Activated CD4-positive, alpha-beta memory T cell treated with anti-CD3 and anti-CD28 coated beads for 36 hours (primary cell): Measurements from ENCODE around the gene ACKR3. TPM values are rescaled to one million over a fixed set of nuclear protein-coding genes. Genes with fewer than 3 reads are reported as not detected.

Source experiments
- CTCF ChIA-PET: fragments of 350-600 bp; sonication (Branson Sonifier 250); formaldehyde crosslinking; loops from one replicate; lab custom pipeline; 2021; ENCODE audit warnings: antibody characterized with exemption, inconsistent platforms; lab: Charles Lee
- POLR2A ChIA-PET: fragments of 350-600 bp; sonication (Branson Sonifier 250); formaldehyde crosslinking; loops from one replicate; lab custom pipeline; 2021; ENCODE audit warnings: antibody characterized with exemption; lab: Charles Lee
- DNase-seq: peaks from one replicate; pipeline ENCODE4 v3.0.0-alpha.2; 2020
- H3K27ac Mint-ChIP-seq: one replicate; pipeline ENCODE4 v1.8.0; 2021; ENCODE audit warnings: mixed read lengths
- H3K27me3 Mint-ChIP-seq: one replicate; pipeline ENCODE4 v1.8.0; 2021; ENCODE audit warnings: mixed read lengths
- H3K36me3 Mint-ChIP-seq: one replicate; pipeline ENCODE4 v1.8.0; 2021; ENCODE audit warnings: mixed read lengths
- H3K4me1 Mint-ChIP-seq: one replicate; pipeline ENCODE4 v1.8.0; 2021; ENCODE audit warnings: low read depth, mixed read lengths
- H3K4me3 Mint-ChIP-seq: one replicate; pipeline ENCODE4 v1.8.0; 2021; ENCODE audit warnings: mild to moderate bottlenecking, mixed read lengths
- H3K9me3 Mint-ChIP-seq: one replicate; pipeline ENCODE4 v1.8.0; 2021; ENCODE audit warnings: mixed read lengths
- intact Hi-C: fragments of 100-400 bp; cut with micrococcal nuclease; formaldehyde crosslinking; loops from one replicate; pipeline ENCODE4 v1.15.1; 2023
- total RNA-seq, 2 experiments: library from RNA; stranded (reverse); gene quantifications; one replicate each; pipeline ENCODE4 v1.2.3, GENCODE V29; 2021

Gene ACKR3
- total RNA-seq, 2 experiments from 2014 or later: 1.2 TPM

- intact Hi-C loops: loop anchor here (10.0 kb wide), 1 partner anchor 406 kb away; no protein-coding TSS in a partner anchor
- ChIA-PET POLR2A (no interaction called here), CTCF (interaction anchor here (0.8 to 2.3 kb wide), 5 partner anchors 9 to 526 kb away, joined by 3 to 10 read pairs (median 3); partner anchors contain the start of gene ACKR3)
- no peak overlapping the region for H3K4me3 Mint-ChIP-seq
- H3K9me3 Mint-ChIP-seq: peaks cover 8% of the 10 kb centered on the region
- H3K27me3 Mint-ChIP-seq: no peaks in the 10 kb centered on the region
- no peak for DNase-seq
- peaks cover 13% of the 10 kb centered on the region for H3K36me3 Mint-ChIP-seq
- peaks cover 47% of the 10 kb centered on the region for H3K4me1 Mint-ChIP-seq
- no peak overlapping the region for H3K27ac Mint-ChIP-seq
These were observed 10.3 kb upstream of the ACKR3 start for GRCh38 chr2:236558993-236559978.

DNA sequence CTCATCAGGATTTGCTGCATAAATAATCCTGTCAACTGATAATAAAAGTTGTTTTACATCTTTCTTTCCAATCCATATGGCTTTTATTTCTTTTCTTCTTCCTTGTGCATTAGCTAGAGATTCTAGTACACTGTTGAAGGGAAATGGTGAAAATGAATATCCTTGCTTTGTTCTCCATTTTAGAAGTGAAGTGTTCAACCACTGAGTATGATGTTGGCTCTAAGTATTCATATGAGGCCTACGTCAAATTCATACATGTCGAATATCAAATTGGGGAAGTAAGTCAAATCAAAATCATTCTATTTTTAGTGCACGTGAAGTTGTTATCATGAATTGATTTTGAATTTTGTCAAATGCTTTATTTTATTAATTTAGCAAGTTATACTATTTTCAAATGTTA lies 7.8 kb upstream of the ACKR3 start:
- DNase-seq: no peak
- Mint-ChIP-seq H3K4me1 (peaks cover 27% of the 10 kb centered on the region), H3K27me3 (no peaks in the 10 kb centered on the region), H3K4me3 (no peak overlapping the region), H3K36me3 (peaks cover 6% of the 10 kb centered on the region), H3K9me3 (no peaks in the 10 kb centered on the region), H3K27ac (no peak overlapping the region)
- ChIA-PET POLR2A (no interaction called here), CTCF (interaction anchor here (1.2 kb wide), 1 partner anchor 49 kb away, joined by 4 read pairs; no protein-coding TSS in a partner anchor)
- intact Hi-C loops: no loop called here

- no peak overlapping the region for H3K27ac Mint-ChIP-seq
- POLR2A ChIA-PET: no interaction called here
- H3K9me3 Mint-ChIP-seq: no peaks in the 10 kb centered on the region
- intact Hi-C loops: no loop called here
- H3K4me3 Mint-ChIP-seq: no peak overlapping the region
- H3K4me1 Mint-ChIP-seq: peaks cover 23% of the 10 kb centered on the region
- H3K36me3 Mint-ChIP-seq: peaks cover 6% of the 10 kb centered on the region
- no peak for DNase-seq
- no peaks in the 10 kb centered on the region for H3K27me3 Mint-ChIP-seq
- CTCF ChIA-PET: interaction anchor here (1.2 kb wide), 1 partner anchor 50 kb away, joined by 4 read pairs; no protein-coding TSS in a partner anchor
These were observed 7.2 kb upstream of the ACKR3 start for GRCh38 chr2:236562434-236562833.

- no peaks in the 10 kb centered on the region for H3K9me3 Mint-ChIP-seq
- no peaks in the 10 kb centered on the region for H3K27me3 Mint-ChIP-seq
- intact Hi-C loops: no loop called here
- H3K4me1 Mint-ChIP-seq: peaks cover 20% of the 10 kb centered on the region
- peaks cover 6% of the 10 kb centered on the region for H3K36me3 Mint-ChIP-seq
- no peak for DNase-seq
- H3K4me3 Mint-ChIP-seq: no peak overlapping the region
- ChIA-PET CTCF (no interaction called here), POLR2A (no interaction called here)
- H3K27ac Mint-ChIP-seq: no peak overlapping the region
These were observed 5.7 kb upstream of the ACKR3 start for GRCh38 chr2:236563953-236564352.

DNA sequence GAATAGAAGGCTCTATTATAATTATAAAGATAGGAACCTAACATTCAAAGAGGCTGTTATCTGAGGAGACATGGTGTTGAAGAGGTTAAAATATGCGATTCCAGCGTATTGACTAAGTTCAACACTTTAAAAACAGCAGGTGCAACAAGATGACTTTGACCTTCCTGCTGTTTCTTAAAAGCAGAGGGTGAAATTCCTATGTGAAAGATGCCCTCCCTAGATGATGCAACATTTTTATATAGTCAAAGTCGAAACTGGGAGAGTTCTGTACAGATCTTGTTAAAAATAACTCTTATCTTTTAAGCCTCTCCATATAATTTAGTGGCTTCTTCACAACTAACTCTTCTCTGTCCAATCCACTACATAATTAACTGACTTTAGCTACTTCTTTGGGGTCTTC lies 4.4 kb upstream of the ACKR3 start:
- no peak for DNase-seq
- intact Hi-C loops: loop anchor here (5.0 kb wide), 1 partner anchor 522 kb away; the partner anchor contains the start of gene COPS8
- H3K27ac Mint-ChIP-seq: no peak overlapping the region
- H3K4me1 Mint-ChIP-seq: peaks cover 20% of the 10 kb centered on the region
- H3K9me3 Mint-ChIP-seq: no peaks in the 10 kb centered on the region
- ChIA-PET POLR2A (no interaction called here), CTCF (interaction anchor here (1.3 kb wide), 1 partner anchor 52 kb away, joined by 4 read pairs; no protein-coding TSS in a partner anchor)
- H3K27me3 Mint-ChIP-seq: no peaks in the 10 kb centered on the region
- no peak overlapping the region for H3K4me3 Mint-ChIP-seq
- H3K36me3 Mint-ChIP-seq: peaks cover 6% of the 10 kb centered on the region

DNA sequence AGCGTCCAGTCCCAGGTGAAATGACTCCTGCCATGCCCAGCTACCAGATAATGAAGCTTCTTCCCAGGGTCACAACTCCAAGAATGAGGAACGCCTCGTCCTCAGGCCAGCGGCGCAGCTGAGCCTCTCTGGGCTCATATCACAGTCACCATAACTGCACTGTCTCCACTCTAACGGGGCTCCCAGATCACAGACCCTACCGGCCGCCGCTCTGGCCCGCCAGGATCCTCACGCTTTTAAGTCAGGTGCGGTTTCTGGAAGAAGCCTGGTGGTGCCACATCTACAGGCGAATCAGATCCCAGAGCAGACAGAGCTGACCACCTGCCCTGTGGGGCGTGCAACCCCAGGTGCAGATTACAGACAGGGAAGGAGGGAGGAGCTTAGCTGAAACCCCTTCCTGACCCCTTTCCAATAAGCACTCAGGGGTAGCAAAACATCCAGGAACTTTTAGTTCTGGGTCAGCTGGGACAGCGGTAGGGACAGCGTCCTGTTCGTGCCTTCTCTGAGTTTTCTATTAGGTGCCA lies 3.7 kb upstream of the ACKR3 start:
- H3K4me3 Mint-ChIP-seq: no peak overlapping the region
- ChIA-PET POLR2A (no interaction called here), CTCF (interaction anchor here (1.3 kb wide), 1 partner anchor 53 kb away, joined by 4 read pairs; no protein-coding TSS in a partner anchor)
- H3K36me3 Mint-ChIP-seq: peaks cover 6% of the 10 kb centered on the region
- intact Hi-C loops: loop anchor here (5.0 kb wide), 1 partner anchor 521 kb away; the partner anchor contains the start of gene COPS8
- no peak overlapping the region for H3K27ac Mint-ChIP-seq
- no peaks in the 10 kb centered on the region for H3K9me3 Mint-ChIP-seq
- H3K27me3 Mint-ChIP-seq: no peaks in the 10 kb centered on the region
- H3K4me1 Mint-ChIP-seq: peaks cover 18% of the 10 kb centered on the region
- DNase-seq: no peak

- Mint-ChIP-seq H3K9me3 (no peaks in the 10 kb centered on the region), H3K4me3 (no peak overlapping the region), H3K27me3 (no peaks in the 10 kb centered on the region), H3K36me3 (peaks cover 6% of the 10 kb centered on the region), H3K4me1 (peaks cover 18% of the 10 kb centered on the region), H3K27ac (no peak overlapping the region)
- CTCF ChIA-PET: interaction anchor here (1.3 kb wide), 1 partner anchor 53 kb away, joined by 4 read pairs; no protein-coding TSS in a partner anchor
- intact Hi-C loops: loop anchor here (5.0 kb wide), 1 partner anchor 521 kb away; the partner anchor contains the start of gene COPS8
- DNase-seq: no peak
- POLR2A ChIA-PET: no interaction called here
These were observed 3.0 kb upstream of the ACKR3 start for GRCh38 chr2:236566596-236566995.

- intact Hi-C loops: loop anchor here (2.0 to 5.0 kb wide), 2 partner anchors 21 to 519 kb away; partner anchors contain the start of gene COPS8
These were observed 1.3 kb upstream of the ACKR3 start for GRCh38 chr2:236568068-236568921.

GRCh38 chr2:236568922-236569572 lies 578 bp upstream of the ACKR3 start:
- POLR2A ChIA-PET: interaction anchor here (2.1 kb wide), 1 partner anchor 56 kb away, joined by 7 read pairs; no protein-coding TSS in a partner anchor
- DNase-seq: no peak
- H3K27me3 Mint-ChIP-seq: no peaks in the 10 kb centered on the region
- H3K4me3 Mint-ChIP-seq: peak overlapping the region; percentile 32
- H3K4me1 Mint-ChIP-seq: peaks cover 18% of the 10 kb centered on the region
- intact Hi-C loops: loop anchor here (1.0 to 5.0 kb wide), 4 partner anchors 22 to 518 kb away; partner anchors contain the start of gene COPS8
- no peaks in the 10 kb centered on the region for H3K9me3 Mint-ChIP-seq
- CTCF ChIA-PET: interaction anchor here (1.0 to 4.5 kb wide), 13 partner anchors 10 to 458 kb away, joined by 3 to 135 read pairs (median 6); no protein-coding TSS in a partner anchor
- H3K36me3 Mint-ChIP-seq: no peaks in the 10 kb centered on the region
- H3K27ac Mint-ChIP-seq: no peak overlapping the region

More at GRCh38 chr2:236568068-236568921, 1.3 kb upstream of the ACKR3 start:
- ChIA-PET POLR2A (interaction anchor here (2.1 kb wide), 1 partner anchor 55 kb away, joined by 7 read pairs; no protein-coding TSS in a partner anchor), CTCF (interaction anchor here (0.6 to 4.5 kb wide), 5 partner anchors 9 to 752 kb away, joined by 3 to 135 read pairs (median 7); no protein-coding TSS in a partner anchor)
- Mint-ChIP-seq H3K27ac (no peak overlapping the region), H3K4me1 (peaks cover 18% of the 10 kb centered on the region), H3K4me3 (peak overlapping the region; percentile 69), H3K36me3 (no peaks in the 10 kb centered on the region), H3K27me3 (no peaks in the 10 kb centered on the region), H3K9me3 (no peaks in the 10 kb centered on the region)
- peak; percentile 53 for DNase-seq

- POLR2A ChIA-PET: interaction anchor here (2.1 kb wide), 1 partner anchor 57 kb away, joined by 7 read pairs; no protein-coding TSS in a partner anchor
- H3K9me3 Mint-ChIP-seq: no peaks in the 10 kb centered on the region
- no peaks in the 10 kb centered on the region for H3K27me3 Mint-ChIP-seq
These were observed 650 bp downstream of the ACKR3 start for GRCh38 chr2:236570081-236570868.

More at GRCh38 chr2:236570081-236570868, 650 bp downstream of the ACKR3 start:
- no peak for DNase-seq
- H3K4me1 Mint-ChIP-seq: peaks cover 18% of the 10 kb centered on the region
- no peaks in the 10 kb centered on the region for H3K36me3 Mint-ChIP-seq
- CTCF ChIA-PET: interaction anchor here (0.5 to 4.5 kb wide), 20 partner anchors 11 to 516 kb away, joined by 3 to 135 read pairs (median 4); partner anchors contain the start of gene COPS8
- no peak overlapping the region for H3K27ac Mint-ChIP-seq
- intact Hi-C loops: no loop called here
- no peak overlapping the region for H3K4me3 Mint-ChIP-seq
